ENCODE data around the gene ARMC7. TPM values are rescaled to one million over a fixed set of nuclear protein-coding genes. Genes with fewer than 3 reads are reported as not detected.

The ARMC7 gene
- total and polyA plus RNA-seq, 2 of the 13 experiments (the other 11 are each of a cell fraction or from before 2014, with no cell fraction given): 3.9 to 4.2 TPM

DNA sequence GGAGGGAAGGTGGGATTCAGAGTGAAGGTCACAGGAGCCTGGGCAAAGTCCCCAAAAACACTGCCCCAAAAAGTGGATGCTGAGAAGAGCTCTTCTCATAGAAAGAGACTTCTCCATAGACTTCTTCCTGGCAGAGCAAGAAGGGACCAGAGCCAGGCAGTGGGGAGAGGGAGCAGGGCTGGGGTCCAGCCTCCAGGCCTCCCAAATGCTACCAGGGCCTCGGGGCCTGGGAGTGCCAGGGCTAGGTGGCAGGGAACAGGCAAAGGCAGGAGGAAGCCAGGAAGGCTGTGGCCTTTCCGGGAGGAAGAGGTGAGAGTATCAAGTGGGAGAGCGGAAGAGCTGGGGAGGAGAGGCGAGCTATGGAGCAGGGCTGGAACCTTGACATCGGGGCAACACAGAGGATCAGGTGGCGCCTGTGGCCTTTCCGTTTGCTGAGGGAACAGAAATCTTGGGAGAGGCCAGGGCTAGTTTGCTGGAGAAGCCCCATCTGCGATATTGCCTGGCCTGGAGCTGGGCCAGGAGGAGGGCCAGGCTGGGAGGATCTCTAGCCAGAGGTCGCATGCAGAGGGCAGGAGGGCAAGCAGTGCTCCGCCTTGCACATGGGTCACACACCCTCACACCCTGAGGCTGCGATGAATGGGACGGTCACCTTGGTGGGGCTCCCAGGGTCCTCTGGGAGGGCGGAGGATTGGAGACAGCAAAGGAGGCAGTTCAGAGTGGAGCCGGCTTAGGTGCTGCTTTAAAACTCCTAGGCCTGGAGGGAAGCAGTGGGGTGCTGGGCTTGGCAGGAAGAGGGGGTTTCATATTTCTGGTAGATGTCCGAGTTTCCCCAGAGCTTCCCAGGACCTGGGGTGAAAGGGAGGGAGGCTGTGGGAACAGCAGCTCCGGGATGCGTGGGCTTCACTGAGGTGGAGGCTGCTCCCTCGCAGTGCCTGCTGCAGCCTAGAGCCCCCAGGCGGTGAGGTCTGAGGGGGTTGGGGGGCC lies 18.6 kb upstream of the ARMC7 start (continued):
- TF ChIP-seq SP140L (CRISPR knock-in tag; IDR thresholded peaks at IDR 0.05; ENCODE audit: borderline replicate concordance) (no peak), ZNF383 (CRISPR knock-in tag; IDR thresholded peaks at IDR 0.05; ENCODE audit: borderline replicate concordance) (0 out of 2 replicates have a peak, but pooled peaks have one; percentile 75), ZFY (CRISPR knock-in tag; IDR thresholded peaks at IDR 0.05) (peak; percentile 53; the same call in 1 of the 2 replicates), HMGA1 (CRISPR knock-in tag; conservative IDR thresholded peaks at IDR 0.05) (no peak), ETV6 (CRISPR knock-in tag; conservative IDR thresholded peaks at IDR 0.05) (peak; percentile 73; the same call in 1 of the 2 replicates), MTA1 (CRISPR knock-in tag; IDR thresholded peaks at IDR 0.05; ENCODE audit: borderline replicate concordance) (peak; percentile 98), TCF12 (IDR thresholded peaks at IDR 0.05) (no peak), TCF12 (CRISPR knock-in tag; IDR thresholded peaks at IDR 0.05) (0 out of 2 replicates have a peak, but pooled peaks have one; percentile 43), HNRNPK (IDR thresholded peaks at IDR 0.05; ENCODE audit: low read depth, low read length, poor library complexity, severe bottlenecking) (no peak), MAFF (IDR thresholded peaks at IDR 0.05; ENCODE audit: low read depth, low read length) (no peak), YEATS2 (CRISPR knock-in tag; IDR thresholded peaks at IDR 0.05; ENCODE audit: borderline replicate concordance) (no peak), ZNF333 (CRISPR knock-in tag; IDR thresholded peaks at IDR 0.05; ENCODE audit: borderline replicate concordance) (0 out of 2 replicates have a peak, but pooled peaks have one; percentile 27), ZSCAN9 (CRISPR knock-in tag; IDR thresholded peaks at IDR 0.05; ENCODE audit: borderline replicate concordance) (peak; percentile 63; the same call in 1 of the 2 replicates), NFIC (IDR thresholded peaks at IDR 0.05; ENCODE audit: low read length) (peak; percentile 77; the same call in 1 of the 2 replicates), YY1 (IDR thresholded peaks at IDR 0.05; ENCODE audit: insufficient read depth, insufficient replicate concordance, low read depth, low read length) (no peak)
- TF ChIP-seq, protein P1, sequence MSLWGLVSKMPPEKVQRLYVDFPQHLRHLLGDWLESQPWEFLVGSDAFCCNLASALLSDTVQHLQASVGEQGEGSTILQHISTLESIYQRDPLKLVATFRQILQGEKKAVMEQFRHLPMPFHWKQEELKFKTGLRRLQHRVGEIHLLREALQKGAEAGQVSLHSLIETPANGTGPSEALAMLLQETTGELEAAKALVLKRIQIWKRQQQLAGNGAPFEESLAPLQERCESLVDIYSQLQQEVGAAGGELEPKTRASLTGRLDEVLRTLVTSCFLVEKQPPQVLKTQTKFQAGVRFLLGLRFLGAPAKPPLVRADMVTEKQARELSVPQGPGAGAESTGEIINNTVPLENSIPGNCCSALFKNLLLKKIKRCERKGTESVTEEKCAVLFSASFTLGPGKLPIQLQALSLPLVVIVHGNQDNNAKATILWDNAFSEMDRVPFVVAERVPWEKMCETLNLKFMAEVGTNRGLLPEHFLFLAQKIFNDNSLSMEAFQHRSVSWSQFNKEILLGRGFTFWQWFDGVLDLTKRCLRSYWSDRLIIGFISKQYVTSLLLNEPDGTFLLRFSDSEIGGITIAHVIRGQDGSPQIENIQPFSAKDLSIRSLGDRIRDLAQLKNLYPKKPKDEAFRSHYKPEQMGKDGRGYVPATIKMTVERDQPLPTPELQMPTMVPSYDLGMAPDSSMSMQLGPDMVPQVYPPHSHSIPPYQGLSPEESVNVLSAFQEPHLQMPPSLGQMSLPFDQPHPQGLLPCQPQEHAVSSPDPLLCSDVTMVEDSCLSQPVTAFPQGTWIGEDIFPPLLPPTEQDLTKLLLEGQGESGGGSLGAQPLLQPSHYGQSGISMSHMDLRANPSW (CRISPR knock-in tag; IDR thresholded peaks at IDR 0.05; ENCODE audit: borderline replicate concordance): no peak
- TF ChIP-seq, protein P2, sequence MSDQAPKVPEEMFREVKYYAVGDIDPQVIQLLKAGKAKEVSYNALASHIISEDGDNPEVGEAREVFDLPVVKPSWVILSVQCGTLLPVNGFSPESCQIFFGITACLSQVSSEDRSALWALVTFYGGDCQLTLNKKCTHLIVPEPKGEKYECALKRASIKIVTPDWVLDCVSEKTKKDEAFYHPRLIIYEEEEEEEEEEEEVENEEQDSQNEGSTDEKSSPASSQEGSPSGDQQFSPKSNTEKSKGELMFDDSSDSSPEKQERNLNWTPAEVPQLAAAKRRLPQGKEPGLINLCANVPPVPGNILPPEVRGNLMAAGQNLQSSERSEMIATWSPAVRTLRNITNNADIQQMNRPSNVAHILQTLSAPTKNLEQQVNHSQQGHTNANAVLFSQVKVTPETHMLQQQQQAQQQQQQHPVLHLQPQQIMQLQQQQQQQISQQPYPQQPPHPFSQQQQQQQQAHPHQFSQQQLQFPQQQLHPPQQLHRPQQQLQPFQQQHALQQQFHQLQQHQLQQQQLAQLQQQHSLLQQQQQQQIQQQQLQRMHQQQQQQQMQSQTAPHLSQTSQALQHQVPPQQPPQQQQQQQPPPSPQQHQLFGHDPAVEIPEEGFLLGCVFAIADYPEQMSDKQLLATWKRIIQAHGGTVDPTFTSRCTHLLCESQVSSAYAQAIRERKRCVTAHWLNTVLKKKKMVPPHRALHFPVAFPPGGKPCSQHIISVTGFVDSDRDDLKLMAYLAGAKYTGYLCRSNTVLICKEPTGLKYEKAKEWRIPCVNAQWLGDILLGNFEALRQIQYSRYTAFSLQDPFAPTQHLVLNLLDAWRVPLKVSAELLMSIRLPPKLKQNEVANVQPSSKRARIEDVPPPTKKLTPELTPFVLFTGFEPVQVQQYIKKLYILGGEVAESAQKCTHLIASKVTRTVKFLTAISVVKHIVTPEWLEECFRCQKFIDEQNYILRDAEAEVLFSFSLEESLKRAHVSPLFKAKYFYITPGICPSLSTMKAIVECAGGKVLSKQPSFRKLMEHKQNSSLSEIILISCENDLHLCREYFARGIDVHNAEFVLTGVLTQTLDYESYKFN (CRISPR knock-in tag; conservative IDR thresholded peaks at IDR 0.05): peak; percentile 69
- TF ChIP-seq, protein P3, sequence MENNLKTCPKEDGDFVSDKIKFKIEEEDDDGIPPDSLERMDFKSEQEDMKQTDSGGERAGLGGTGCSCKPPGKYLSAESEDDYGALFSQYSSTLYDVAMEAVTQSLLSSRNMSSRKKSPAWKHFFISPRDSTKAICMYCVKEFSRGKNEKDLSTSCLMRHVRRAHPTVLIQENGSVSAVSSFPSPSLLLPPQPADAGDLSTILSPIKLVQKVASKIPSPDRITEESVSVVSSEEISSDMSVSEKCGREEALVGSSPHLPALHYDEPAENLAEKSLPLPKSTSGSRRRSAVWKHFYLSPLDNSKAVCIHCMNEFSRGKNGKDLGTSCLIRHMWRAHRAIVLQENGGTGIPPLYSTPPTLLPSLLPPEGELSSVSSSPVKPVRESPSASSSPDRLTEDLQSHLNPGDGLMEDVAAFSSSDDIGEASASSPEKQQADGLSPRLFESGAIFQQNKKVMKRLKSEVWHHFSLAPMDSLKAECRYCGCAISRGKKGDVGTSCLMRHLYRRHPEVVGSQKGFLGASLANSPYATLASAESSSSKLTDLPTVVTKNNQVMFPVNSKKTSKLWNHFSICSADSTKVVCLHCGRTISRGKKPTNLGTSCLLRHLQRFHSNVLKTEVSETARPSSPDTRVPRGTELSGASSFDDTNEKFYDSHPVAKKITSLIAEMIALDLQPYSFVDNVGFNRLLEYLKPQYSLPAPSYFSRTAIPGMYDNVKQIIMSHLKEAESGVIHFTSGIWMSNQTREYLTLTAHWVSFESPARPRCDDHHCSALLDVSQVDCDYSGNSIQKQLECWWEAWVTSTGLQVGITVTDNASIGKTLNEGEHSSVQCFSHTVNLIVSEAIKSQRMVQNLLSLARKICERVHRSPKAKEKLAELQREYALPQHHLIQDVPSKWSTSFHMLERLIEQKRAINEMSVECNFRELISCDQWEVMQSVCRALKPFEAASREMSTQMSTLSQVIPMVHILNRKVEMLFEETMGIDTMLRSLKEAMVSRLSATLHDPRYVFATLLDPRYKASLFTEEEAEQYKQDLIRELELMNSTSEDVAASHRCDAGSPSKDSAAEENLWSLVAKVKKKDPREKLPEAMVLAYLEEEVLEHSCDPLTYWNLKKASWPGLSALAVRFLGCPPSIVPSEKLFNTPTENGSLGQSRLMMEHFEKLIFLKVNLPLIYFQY (CRISPR knock-in tag; IDR thresholded peaks at IDR 0.05; ENCODE audit: borderline replicate concordance): 0 out of 2 replicates have a peak, but pooled peaks have one; percentile 55
